ENCODE measurements around the gene RASAL3. TPM values are rescaled to one million over a fixed set of nuclear protein-coding genes. Genes with fewer than 3 reads are reported as not detected.

The RASAL3 gene
- total RNA-seq, 1 donor from 2014 or later: not detected

- Mint-ChIP-seq H3K36me3 (ENCODE audit: unreplicated experiment) (no peaks in the 10 kb centered on the region), H3K4me3 (ENCODE audit: unreplicated experiment) (no peak overlapping the region), H3K27me3 (ENCODE audit: unreplicated experiment) (peaks cover 27% of the 10 kb centered on the region), H3K4me1 (ENCODE audit: low read depth, unreplicated experiment) (no peaks in the 10 kb centered on the region), H3K9me3 (ENCODE audit: unreplicated experiment) (peaks cover 8% of the 10 kb centered on the region), H3K27ac (ENCODE audit: unreplicated experiment) (no peak overlapping the region)
- no peak for DNase-seq
- no peak for TF ChIP-seq CTCF (IDR thresholded peaks at IDR 0.05; ENCODE audit: partially characterized antibody, unreplicated experiment)
These were observed 41.8 kb upstream of the RASAL3 start for GRCh38 chr19:15506074-15506571.

GRCh38 chr19:15502264-15502663 lies 37.9 kb upstream of the RASAL3 start:
- H3K27ac Mint-ChIP-seq (ENCODE audit: unreplicated experiment): no peak overlapping the region
- no peak overlapping the region for H3K4me3 Mint-ChIP-seq (ENCODE audit: unreplicated experiment)
- H3K9me3 Mint-ChIP-seq (ENCODE audit: unreplicated experiment): peaks cover 5% of the 10 kb centered on the region
- no peak for TF ChIP-seq CTCF (IDR thresholded peaks at IDR 0.05; ENCODE audit: partially characterized antibody, unreplicated experiment)
- H3K27me3 Mint-ChIP-seq (ENCODE audit: unreplicated experiment): peaks cover 9% of the 10 kb centered on the region
- H3K36me3 Mint-ChIP-seq (ENCODE audit: unreplicated experiment): no peaks in the 10 kb centered on the region
- no peak for DNase-seq
- no peaks in the 10 kb centered on the region for H3K4me1 Mint-ChIP-seq (ENCODE audit: low read depth, unreplicated experiment)

- peaks cover 4% of the 10 kb centered on the region for H3K9me3 Mint-ChIP-seq (ENCODE audit: unreplicated experiment)
- H3K36me3 Mint-ChIP-seq (ENCODE audit: unreplicated experiment): no peaks in the 10 kb centered on the region
- no peak overlapping the region for H3K27ac Mint-ChIP-seq (ENCODE audit: unreplicated experiment)
- no peaks in the 10 kb centered on the region for H3K4me1 Mint-ChIP-seq (ENCODE audit: low read depth, unreplicated experiment)
- no peak overlapping the region for H3K4me3 Mint-ChIP-seq (ENCODE audit: unreplicated experiment)
- DNase-seq: no peak
- TF ChIP-seq CTCF (IDR thresholded peaks at IDR 0.05; ENCODE audit: partially characterized antibody, unreplicated experiment): no peak
- H3K27me3 Mint-ChIP-seq (ENCODE audit: unreplicated experiment): peaks cover 5% of the 10 kb centered on the region
These were observed 37.3 kb upstream of the RASAL3 start for GRCh38 chr19:15501596-15501995.

GRCh38 chr19:15498910-15499309 lies 34.6 kb upstream of the RASAL3 start:
- no peak for TF ChIP-seq CTCF (IDR thresholded peaks at IDR 0.05; ENCODE audit: partially characterized antibody, unreplicated experiment)
- H3K27me3 Mint-ChIP-seq (ENCODE audit: unreplicated experiment): no peaks in the 10 kb centered on the region
- H3K27ac Mint-ChIP-seq (ENCODE audit: unreplicated experiment): no peak overlapping the region
- no peak for DNase-seq
- H3K36me3 Mint-ChIP-seq (ENCODE audit: unreplicated experiment): no peaks in the 10 kb centered on the region
- H3K4me3 Mint-ChIP-seq (ENCODE audit: unreplicated experiment): no peak overlapping the region
- H3K4me1 Mint-ChIP-seq (ENCODE audit: low read depth, unreplicated experiment): no peaks in the 10 kb centered on the region
- H3K9me3 Mint-ChIP-seq (ENCODE audit: unreplicated experiment): no peaks in the 10 kb centered on the region

- Mint-ChIP-seq H3K27me3 (ENCODE audit: unreplicated experiment) (no peaks in the 10 kb centered on the region), H3K4me1 (ENCODE audit: low read depth, unreplicated experiment) (no peaks in the 10 kb centered on the region), H3K9me3 (ENCODE audit: unreplicated experiment) (no peaks in the 10 kb centered on the region), H3K4me3 (ENCODE audit: unreplicated experiment) (no peak overlapping the region), H3K27ac (ENCODE audit: unreplicated experiment) (no peak overlapping the region), H3K36me3 (ENCODE audit: unreplicated experiment) (no peaks in the 10 kb centered on the region)
- no peak for TF ChIP-seq CTCF (IDR thresholded peaks at IDR 0.05; ENCODE audit: partially characterized antibody, unreplicated experiment)
- no peak for DNase-seq
These were observed 34.0 kb upstream of the RASAL3 start for GRCh38 chr19:15498156-15498858.
